ENCODE data around the gene RNF34. TPM values are rescaled to one million over a fixed set of nuclear protein-coding genes. Genes with fewer than 3 reads are reported as not detected.

RNF34 gene
- total and polyA plus RNA-seq, 4 experiments from 2014 or later, result 61.3 to 95.3 (median 86.7) TPM

DNA sequence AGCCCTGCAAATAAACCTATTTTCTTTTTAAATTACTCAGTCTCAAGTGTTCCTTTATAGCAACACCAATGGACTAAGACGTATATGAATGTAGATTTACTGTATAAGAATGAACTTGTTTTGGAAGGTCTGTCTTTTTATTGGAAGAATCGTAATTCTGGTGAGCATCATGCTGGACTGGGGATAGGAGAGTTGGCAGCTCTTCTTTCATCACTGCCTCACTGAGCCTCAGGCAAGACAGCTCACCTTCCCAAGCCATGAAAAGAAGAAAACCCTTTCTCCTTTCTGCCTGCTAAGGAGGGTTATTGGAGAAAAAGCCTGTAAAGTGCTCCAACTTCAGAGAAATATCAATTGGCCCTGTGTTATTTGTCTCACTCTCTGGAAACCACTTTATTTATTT is 9.1 kb upstream of the RNF34 start:
- DNase-seq, result no peak
- Histone ChIP-seq H3K27ac (ENCODE audit: low read depth, low read length) (no peak overlapping the region), H3K4me3 (ENCODE audit: low read length in 2 of 2) (no peak overlapping the region), H3K9me3 (ENCODE audit: control insufficient read depth in 1 of 2, low read length in 2 of 2) (no peaks in the 10 kb centered on the region), H3K4me1 (ENCODE audit: insufficient read depth, low read length) (peaks cover 12% of the 10 kb centered on the region), H3K27me3 (ENCODE audit: insufficient read depth, low read length) (no peaks in the 10 kb centered on the region), H3K36me3 (ENCODE audit: insufficient read depth, low read length) (no peaks in the 10 kb centered on the region)
- H3K4me3 Mint-ChIP-seq, result peak overlapping the region in 1 of 8 donors; percentile 26
- peak overlapping the region in 2 of 7 donors; percentile 12 to 41 for H3K27ac Mint-ChIP-seq
- H3K27me3 Mint-ChIP-seq, result no peaks in the 10 kb centered on the region
- POLR2A ChIA-PET (ENCODE audit: partially characterized antibody), result interaction anchor here (0.6 to 2.1 kb wide), 3 partner anchors 10 to 881 kb away, joined by 3 to 19 read pairs (median 12); partner anchors contain the start of genes ANAPC5 and RNF34
- H3K9me3 Mint-ChIP-seq, result no peaks in the 10 kb centered on the region
- H3K36me3 Mint-ChIP-seq, result no peaks in the 10 kb centered on the region
- H3K4me1 Mint-ChIP-seq, result peaks cover 7 to 11% (median 10%) of the 10 kb centered on the region in 4 donors
- intact Hi-C loops (cut with micrococcal nuclease), result no loop called here
- CTCF ChIA-PET (ENCODE audit: partially characterized antibody), result no interaction called here

- CTCF ChIA-PET (ENCODE audit: partially characterized antibody), result interaction anchor here (1.0 kb wide), 1 partner anchor 57 kb away, joined by 4 read pairs; no protein-coding TSS in a partner anchor
- Histone ChIP-seq H3K9me3 (ENCODE audit: control insufficient read depth in 1 of 2, low read length in 2 of 2) (no peaks in the 10 kb centered on the region), H3K4me1 (ENCODE audit: insufficient read depth, low read length) (peaks cover 12% of the 10 kb centered on the region), H3K27ac (ENCODE audit: low read depth, low read length) (peak overlapping the region; percentile 15), H3K4me3 (ENCODE audit: low read length in 2 of 2) (peak overlapping the region in 1 of 2 donors; percentile 20), H3K27me3 (ENCODE audit: insufficient read depth, low read length) (no peaks in the 10 kb centered on the region), H3K36me3 (ENCODE audit: insufficient read depth, low read length) (no peaks in the 10 kb centered on the region)
- Mint-ChIP-seq H3K4me1 (peaks cover 7 to 11% (median 10%) of the 10 kb centered on the region in 4 donors), H3K27ac (peak overlapping the region; percentile 32 to 88 (median 49)), H3K36me3 (no peaks in the 10 kb centered on the region), H3K9me3 (no peaks in the 10 kb centered on the region), H3K4me3 (peak overlapping the region; percentile 23 to 82 (median 73)), H3K27me3 (no peaks in the 10 kb centered on the region)
- POLR2A ChIA-PET (ENCODE audit: partially characterized antibody), result interaction anchor here (0.8 to 2.1 kb wide), 5 partner anchors 8 to 497 kb away, joined by 3 to 19 read pairs (median 3); partner anchors contain the start of genes ANAPC5, PSMD9 and RNF34
- DNase-seq, result peak in 4 of 5 donors; percentile 24 to 35 (median 29)
- intact Hi-C loops (cut with micrococcal nuclease), result no loop called here
Observed at GRCh38 chr12:121391619-121392324, 8.1 kb upstream of the RNF34 start.

GRCh38 chr12:121392325-121392716 is 7.6 kb upstream of the RNF34 start:
- Mint-ChIP-seq H3K4me1 (peaks cover 7 to 11% (median 10%) of the 10 kb centered on the region in 4 donors), H3K27ac (peak overlapping the region in 3 of 7 donors; percentile 32 to 80 (median 74)), H3K4me3 (peak overlapping the region in 2 of 8 donors; percentile 9 to 75), H3K27me3 (no peaks in the 10 kb centered on the region), H3K36me3 (no peaks in the 10 kb centered on the region), H3K9me3 (no peaks in the 10 kb centered on the region)
- no peak overlapping the region for H3K27ac ChIP-seq (ENCODE audit: low read depth, low read length)
- H3K27me3 ChIP-seq (ENCODE audit: insufficient read depth, low read length), result no peaks in the 10 kb centered on the region
- peaks cover 12% of the 10 kb centered on the region for H3K4me1 ChIP-seq (ENCODE audit: insufficient read depth, low read length)
- no peak for DNase-seq
- H3K4me3 ChIP-seq (ENCODE audit: low read length in 2 of 2), result no peak overlapping the region
- no peaks in the 10 kb centered on the region for H3K36me3 ChIP-seq (ENCODE audit: insufficient read depth, low read length)
- ChIA-PET POLR2A (ENCODE audit: partially characterized antibody) (interaction anchor here (0.8 to 2.1 kb wide), 4 partner anchors 8 to 168 kb away, joined by 3 to 19 read pairs (median 8); partner anchors contain the start of genes ANAPC5 and RNF34), CTCF (ENCODE audit: partially characterized antibody) (interaction anchor here (1.0 kb wide), 1 partner anchor 58 kb away, joined by 4 read pairs; no protein-coding TSS in a partner anchor)
- intact Hi-C loops (cut with micrococcal nuclease), result no loop called here
- no peaks in the 10 kb centered on the region for H3K9me3 ChIP-seq (ENCODE audit: control insufficient read depth in 1 of 2, low read length in 2 of 2)

DNA sequence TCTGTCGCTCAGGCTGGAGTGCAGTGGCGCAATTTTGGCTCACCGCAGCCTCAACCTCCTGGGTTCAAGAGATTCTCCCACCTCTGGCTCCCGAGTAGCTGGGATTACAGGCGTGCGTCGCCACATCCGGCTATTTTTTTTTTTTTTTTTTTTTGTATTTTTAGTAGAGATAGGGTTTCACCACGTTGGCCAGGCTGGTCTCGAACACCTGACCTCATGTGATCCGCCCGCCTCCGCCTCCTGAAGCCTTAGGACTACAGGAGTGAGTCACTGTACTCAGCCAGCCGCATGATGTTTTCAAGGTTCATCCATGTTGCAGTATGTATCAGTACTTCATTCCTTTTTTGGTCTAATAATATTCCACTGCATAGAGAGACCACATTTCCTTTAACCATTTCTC is 2.4 kb upstream of the RNF34 start:
- Mint-ChIP-seq H3K27me3 (no peaks in the 10 kb centered on the region), H3K9me3 (no peaks in the 10 kb centered on the region), H3K4me1 (peaks cover 17 to 32% (median 23%) of the 10 kb centered on the region in 4 donors), H3K27ac (no peak overlapping the region), H3K4me3 (no peak overlapping the region), H3K36me3 (peaks cover 1 to 14% of the 10 kb centered on the region in 2 donors)
- ChIA-PET POLR2A (ENCODE audit: partially characterized antibody) (no interaction called here), CTCF (ENCODE audit: partially characterized antibody) (interaction anchor here (0.7 kb wide), 1 partner anchor 201 kb away, joined by 4 read pairs; no protein-coding TSS in a partner anchor)
- no peaks in the 10 kb centered on the region for H3K27me3 ChIP-seq (ENCODE audit: insufficient read depth, low read length)
- no peak overlapping the region for H3K4me3 ChIP-seq (ENCODE audit: low read length in 2 of 2)
- H3K36me3 ChIP-seq (ENCODE audit: insufficient read depth, low read length), result no peaks in the 10 kb centered on the region
- no peak overlapping the region for H3K27ac ChIP-seq (ENCODE audit: low read depth, low read length)
- DNase-seq, result no peak
- no peaks in the 10 kb centered on the region for H3K9me3 ChIP-seq (ENCODE audit: control insufficient read depth in 1 of 2, low read length in 2 of 2)
- H3K4me1 ChIP-seq (ENCODE audit: insufficient read depth, low read length), result peaks cover 30% of the 10 kb centered on the region
- intact Hi-C loops (cut with micrococcal nuclease), result no loop called here

GRCh38 chr12:121398355-121398754 is 1.6 kb upstream of the RNF34 start:
- peaks cover 21 to 38% (median 28%) of the 10 kb centered on the region in 4 donors for H3K4me1 Mint-ChIP-seq
- H3K27ac Mint-ChIP-seq, result peak overlapping the region in 1 of 7 donors; percentile 33

DNA sequence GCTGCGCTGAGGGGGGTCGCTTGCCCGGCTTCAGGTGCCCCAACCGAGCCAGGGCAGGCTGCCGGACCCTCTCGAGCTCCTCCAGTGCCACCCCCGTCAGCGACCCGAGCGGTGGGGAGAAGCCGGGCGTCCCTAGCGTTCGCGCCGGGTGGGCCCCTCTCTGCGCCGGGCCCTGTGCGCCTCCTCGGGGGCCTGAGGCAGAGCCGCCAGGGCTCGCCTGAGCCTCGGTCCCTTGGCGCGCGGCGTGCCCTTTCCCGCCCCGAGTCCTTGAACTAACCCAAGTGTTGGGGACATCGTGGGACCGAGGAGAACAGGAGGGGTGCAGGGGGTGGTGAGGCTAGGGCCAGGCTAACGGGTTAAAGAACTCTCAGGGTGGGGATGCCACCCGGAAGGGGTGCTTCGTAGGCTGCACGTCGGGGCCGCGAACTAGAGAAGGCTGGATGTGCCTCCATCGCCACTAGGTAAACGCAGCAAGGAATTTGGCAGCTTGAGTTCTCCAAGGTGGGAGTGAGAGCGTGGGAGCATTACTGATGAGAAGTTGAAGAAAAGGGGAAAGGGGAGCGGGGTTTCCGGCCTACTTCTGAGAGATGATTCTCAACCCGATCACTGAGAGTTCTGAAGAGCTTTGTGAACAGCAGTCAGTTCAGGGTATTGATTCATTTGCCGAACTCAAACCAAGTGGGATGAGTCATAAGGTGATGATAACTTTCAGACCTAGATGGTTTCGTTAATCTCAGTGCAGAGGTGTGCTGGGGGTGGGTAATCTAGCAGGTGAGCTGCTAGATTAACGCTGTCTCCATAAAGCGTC is 618 bp downstream of the RNF34 start:
- Mint-ChIP-seq H3K9me3 (no peaks in the 10 kb centered on the region), H3K4me3 (peak overlapping the region; percentile 89 to 99 (median 94)), H3K27me3 (no peaks in the 10 kb centered on the region), H3K36me3 (peaks cover 3 to 37% of the 10 kb centered on the region in 2 donors), H3K27ac (peak overlapping the region; percentile 95 to 98 (median 96)), H3K4me1 (peaks cover 24 to 55% (median 37%) of the 10 kb centered on the region in 4 donors)
- peaks cover 42% of the 10 kb centered on the region for H3K4me1 ChIP-seq (ENCODE audit: insufficient read depth, low read length)
- H3K36me3 ChIP-seq (ENCODE audit: insufficient read depth, low read length), result peaks cover 14% of the 10 kb centered on the region
- peak; percentile 58 to 87 (median 69) for DNase-seq
- intact Hi-C loops (cut with micrococcal nuclease), result loop anchor here (1.0 to 10.0 kb wide), 6 partner anchors 48 to 824 kb away; partner anchors contain the start of genes ANAPC5 and DIABLO
- peak overlapping the region; percentile 87 for H3K27ac ChIP-seq (ENCODE audit: low read depth, low read length)
- no peaks in the 10 kb centered on the region for H3K9me3 ChIP-seq (ENCODE audit: control insufficient read depth in 1 of 2, low read length in 2 of 2)
- CTCF ChIA-PET (ENCODE audit: partially characterized antibody), result interaction anchor here (0.6 to 2.6 kb wide), 5 partner anchors 19 to 394 kb away, joined by 3 to 14 read pairs (median 6); partner anchors contain the start of gene RHOF
- H3K27me3 ChIP-seq (ENCODE audit: insufficient read depth, low read length), result no peaks in the 10 kb centered on the region
- H3K4me3 ChIP-seq (ENCODE audit: low read length in 2 of 2), result peak overlapping the region; percentile 25 to 78
- POLR2A ChIA-PET (ENCODE audit: partially characterized antibody), result interaction anchor here (0.8 to 4.0 kb wide), 40 partner anchors 8 to 1126 kb away, joined by 3 to 65 read pairs (median 4); partner anchors contain the start of genes ANAPC5, CAMKK2, DIABLO and KNTC1

More at GRCh38 chr12:121398355-121398754, 1.6 kb upstream of the RNF34 start:
- H3K27me3 Mint-ChIP-seq, result no peaks in the 10 kb centered on the region
- ChIA-PET CTCF (ENCODE audit: partially characterized antibody) (no interaction called here), POLR2A (ENCODE audit: partially characterized antibody) (no interaction called here)
- no peak for DNase-seq
- peak overlapping the region in 3 of 8 donors; percentile 89 to 96 (median 93) for H3K4me3 Mint-ChIP-seq
- Histone ChIP-seq H3K27me3 (ENCODE audit: insufficient read depth, low read length) (no peaks in the 10 kb centered on the region), H3K27ac (ENCODE audit: low read depth, low read length) (no peak overlapping the region), H3K4me3 (ENCODE audit: low read length in 2 of 2) (no peak overlapping the region), H3K36me3 (ENCODE audit: insufficient read depth, low read length) (peaks cover 3% of the 10 kb centered on the region), H3K9me3 (ENCODE audit: control insufficient read depth in 1 of 2, low read length in 2 of 2) (no peaks in the 10 kb centered on the region), H3K4me1 (ENCODE audit: insufficient read depth, low read length) (peaks cover 37% of the 10 kb centered on the region)
- intact Hi-C loops (cut with micrococcal nuclease), result no loop called here
- H3K9me3 Mint-ChIP-seq, result no peaks in the 10 kb centered on the region
- peaks cover 3 to 19% of the 10 kb centered on the region in 2 donors for H3K36me3 Mint-ChIP-seq
